GM23248 (cell line): ENCODE data around the gene STRA6. TPM values are rescaled to one million over a fixed set of nuclear protein-coding genes. Genes with fewer than 3 reads are reported as not detected.

Experiments
- DNase-seq: peaks from one replicate; pipeline ENCODE4 v3.0.0-alpha.2; 2015
- H2AFZ ChIP-seq: fragments of 200-600 bp; sonication (generic); 2 replicates; pipeline ENCODE4 v1.6.1; 2016; ENCODE audit warnings: antibody characterized with exemption
- H3F3A ChIP-seq: fragments of 200-600 bp; sonication (generic); 2 replicates; pipeline ENCODE4 v1.6.1; 2016; ENCODE audit warnings: mild to moderate bottlenecking, antibody characterized with exemption, mixed run types; ENCODE audit not compliant: insufficient read depth
- H3K27ac ChIP-seq: fragments of 200-600 bp; sonication (generic); 2 replicates; pipeline ENCODE4 v1.5.1; 2016; ENCODE audit warnings: mild to moderate bottlenecking
- H3K27me3 ChIP-seq: fragments of 200-600 bp; sonication (generic); replicated peaks from 2 replicates; pipeline ENCODE4 v1.6.1; 2016; ENCODE audit warnings: mild to moderate bottlenecking; ENCODE audit not compliant: insufficient read depth
- H3K36me3 ChIP-seq: fragments of 200-600 bp; sonication (generic); 2 replicates; pipeline ENCODE4 v1.6.1; 2016; ENCODE audit warnings: low read depth, mild to moderate bottlenecking
- H3K4me1 ChIP-seq: fragments of 200-600 bp; sonication (generic); 2 replicates; pipeline ENCODE4 v1.6.1; 2016; ENCODE audit warnings: mild to moderate bottlenecking; ENCODE audit not compliant: insufficient read depth
- H3K4me2 ChIP-seq: fragments of 200-600 bp; sonication (generic); one replicate; pipeline ENCODE4 v1.6.1; 2016; ENCODE audit warnings: mild to moderate bottlenecking; ENCODE audit not compliant: unreplicated experiment
- H3K4me3 ChIP-seq: fragments of 200-600 bp; sonication (generic); 2 replicates; pipeline ENCODE4 v1.5.1; 2016; ENCODE audit warnings: mild to moderate bottlenecking
- H3K79me2 ChIP-seq: fragments of 200-600 bp; sonication (generic); 2 replicates; pipeline ENCODE4 v1.6.1; 2016; ENCODE audit warnings: mild to moderate bottlenecking; ENCODE audit not compliant: insufficient read depth
- H3K9ac ChIP-seq: fragments of 200-600 bp; sonication (generic); 2 replicates; pipeline ENCODE4 v1.6.1; 2016; ENCODE audit warnings: mild to moderate bottlenecking
- H3K9me2 ChIP-seq: fragments of 200-600 bp; sonication (generic); 2 replicates; pipeline ENCODE4 v1.6.1; 2016; ENCODE audit warnings: mixed run types, mild to moderate bottlenecking, moderate library complexity; ENCODE audit not compliant: insufficient read depth
- H3K9me3 ChIP-seq: fragments of 200-600 bp; sonication (generic); one replicate; pipeline ENCODE4 v1.6.1; 2017; ENCODE audit warnings: low read depth
- H4K20me1 ChIP-seq: fragments of 200-600 bp; sonication (generic); 2 replicates; pipeline ENCODE4 v1.6.0; 2016; ENCODE audit not compliant: insufficient read depth
- EZH2 ChIP-seq: fragments of 200-600 bp; sonication (generic); IDR thresholded peaks from 2 replicates; pipeline ENCODE4 v1.6.1; 2018; ENCODE audit warnings: antibody characterized with exemption, mild to moderate bottlenecking; ENCODE audit not compliant: insufficient read depth, poor library complexity, severe bottlenecking
- EZH2phosphoT487 ChIP-seq: fragments of 200-600 bp; sonication (generic); IDR thresholded peaks from 2 replicates; pipeline ENCODE4 v1.6.1; 2018; ENCODE audit warnings: antibody characterized with exemption, moderate library complexity, mild to moderate bottlenecking, low read depth; ENCODE audit not compliant: insufficient read depth
- WGBS, 2 experiments: methylation state at CpG; one replicate each; pipeline ENCODE4 v1.1.6; 2015 to 2017; ENCODE audit warnings: low lambda C conversion rate in 2 of 2, low coverage in 1 of 2; ENCODE audit errors: missing lambda C conversion rate in 2 of 2; 5-methylcytosine and 5-hydroxymethylcytosine counted together
- in situ Hi-C: fragments of 300-500 bp; cut with MboI; formaldehyde crosslinking; loops from 2 replicates; pipeline ENCODE4 v1.15.0; 2020
- polyA plus RNA-seq: library from polyadenylated mRNA; unstranded; fragments of >200 nt; fragmentation: Nextera tagmentation; extraction: Ambion mirVana; gene quantifications from 2 replicates; pipeline ENCODE4 v1.2.1, GENCODE V29; 2016
- total RNA-seq: library from RNA; depleted of rRNA; stranded (reverse); fragments of >200 nt; shearing (Covaris generic); gene quantifications from 2 replicates; pipeline ENCODE4 v1.2.3, GENCODE V29; 2014; rRNA removed

The STRA6 gene
- total RNA-seq (not detected in 2 replicates), polyA plus RNA-seq (0.22 TPM in 1 of 2 replicates, not detected in the other)

GRCh38 chr15:74202452-74203401 lies at the start of gene STRA6:
TSS of gene STRA6 (minus strand) at chr15:74202787. CDS start at chr15:74202267, 520 bp downstream.
- Histone ChIP-seq H3K79me2 (no peaks in the 10 kb centered on the region), H3K9me3 (no peaks in the 10 kb centered on the region), H3K4me2 (no peak within 1 kb of the TSS), H3K27me3 (no peaks in the 10 kb centered on the region), H3K36me3 (no peaks in the 10 kb centered on the region), H3K9ac (no peak within 1 kb of the TSS), H4K20me1 (no peaks in the 10 kb centered on the region), H3K27ac (no peak within 1 kb of the TSS), H2AFZ (no peak within 1 kb of the TSS), H3K4me3 (no peak within 1 kb of the TSS), H3K9me2 (no peaks in the 10 kb centered on the region), H3K4me1 (peaks cover 14% of the 10 kb centered on the region), H3F3A (no peaks in the 10 kb centered on the region)
- in situ Hi-C loops: no loop called here
- TF ChIP-seq EZH2phosphoT487 (no peak), EZH2 (no peak)
- DNase-seq: no peak
- WGBS, 2 experiments: 86 to 89% methylated on average over 23 to 26 of the region's 26 CpGs

- H3K27me3 ChIP-seq: no peaks in the 10 kb centered on the region
- peak overlapping the region; percentile 49 for H3K27ac ChIP-seq
- WGBS, 2 experiments: 25 to 27% methylated on average over 6 of the region's 6 CpGs
- DNase-seq: peak; percentile 85
- peak overlapping the region; percentile 26 for H3K4me2 ChIP-seq
- H3K4me1 ChIP-seq: peaks cover 22% of the 10 kb centered on the region
- H3K9me3 ChIP-seq: no peaks in the 10 kb centered on the region
- no peak overlapping the region for H2AFZ ChIP-seq
- no peaks in the 10 kb centered on the region for H3K9me2 ChIP-seq
- no peak for TF ChIP-seq EZH2phosphoT487
- TF ChIP-seq EZH2: no peak
- H3F3A ChIP-seq: 0 out of 2 replicates have a peak, but pooled peaks cover 9% of the 10 kb centered on the region
- no peaks in the 10 kb centered on the region for H3K36me3 ChIP-seq
- H4K20me1 ChIP-seq: no peaks in the 10 kb centered on the region
- H3K79me2 ChIP-seq: no peaks in the 10 kb centered on the region
- H3K4me3 ChIP-seq: no peak overlapping the region
- H3K9ac ChIP-seq: peak overlapping the region; percentile 24; the same call in 1 of the 2 replicates
- in situ Hi-C loops: no loop called here
Measured at GRCh38 chr15:74252291-74252690, 49.7 kb upstream of the STRA6 start.

- WGBS, 2 experiments: 81 to 83% methylated on average over 4 to 5 of the region's 5 CpGs
- in situ Hi-C loops: no loop called here
- no peak overlapping the region for H2AFZ ChIP-seq
- no peaks in the 10 kb centered on the region for H4K20me1 ChIP-seq
- H3K36me3 ChIP-seq: no peaks in the 10 kb centered on the region
- H3K9me3 ChIP-seq: no peaks in the 10 kb centered on the region
- no peaks in the 10 kb centered on the region for H3K27me3 ChIP-seq
- no peak overlapping the region for H3K4me3 ChIP-seq
- no peak overlapping the region for H3K4me2 ChIP-seq
- no peaks in the 10 kb centered on the region for H3K79me2 ChIP-seq
- no peak for TF ChIP-seq EZH2phosphoT487
- TF ChIP-seq EZH2: no peak
- no peak for DNase-seq
- 0 out of 2 replicates have a peak, but pooled peaks cover 9% of the 10 kb centered on the region for H3F3A ChIP-seq
- no peaks in the 10 kb centered on the region for H3K9me2 ChIP-seq
- peaks cover 22% of the 10 kb centered on the region for H3K4me1 ChIP-seq
- no peak overlapping the region for H3K27ac ChIP-seq
- peak overlapping the region; percentile 24; the same call in 1 of the 2 replicates for H3K9ac ChIP-seq
Measured at GRCh38 chr15:74251131-74251811, 48.7 kb upstream of the STRA6 start.

- Histone ChIP-seq H3K4me2 (no peak overlapping the region), H3K27me3 (0 out of 2 replicates have a peak, but pooled peaks cover 4% of the 10 kb centered on the region), H2AFZ (no peak overlapping the region), H3K9me3 (no peaks in the 10 kb centered on the region), H3K27ac (no peak overlapping the region), H3K79me2 (no peaks in the 10 kb centered on the region), H3K4me3 (no peak overlapping the region), H3F3A (0 out of 2 replicates have a peak, but pooled peaks cover 9% of the 10 kb centered on the region), H4K20me1 (no peaks in the 10 kb centered on the region), H3K36me3 (no peaks in the 10 kb centered on the region), H3K9me2 (no peaks in the 10 kb centered on the region), H3K9ac (no peak overlapping the region), H3K4me1 (peaks cover 22% of the 10 kb centered on the region)
- DNase-seq: no peak
- WGBS, 2 experiments: 82 to 83% methylated on average over 6 of the region's 6 CpGs
- TF ChIP-seq EZH2phosphoT487 (no peak), EZH2 (no peak)
- in situ Hi-C loops: no loop called here
Measured at GRCh38 chr15:74250266-74250665, 47.7 kb upstream of the STRA6 start.
